Renal pelvis (tissue), 4 donors: ENCODE data around the gene SLC38A10. TPM values are rescaled to one million over a fixed set of nuclear protein-coding genes. Genes with fewer than 3 reads are reported as not detected.
A peak's percentile ranks its signal among the peaks of the same experiment; 100 is the strongest.

Source experiments
- DNase-seq: peaks from one replicate; pipeline ENCODE4 v3.0.0-alpha.2; 2013
- polyA plus RNA-seq, 3 donors: library from polyadenylated mRNA; unstranded; fragments of 120-200 nt; gene quantifications; one replicate each; pipeline ENCODE4 v1.2.1, GENCODE V29; 2013; ENCODE audit not compliant: insufficient read length in 3 of 3

Gene SLC38A10
- polyA plus RNA-seq, 3 donors: 66.8 to 82.5 (median 71.3) TPM

GRCh38 chr17:81333616-81334368 lies 38.7 kb upstream of the SLC38A10 start:
- no peak for DNase-seq

DNA sequence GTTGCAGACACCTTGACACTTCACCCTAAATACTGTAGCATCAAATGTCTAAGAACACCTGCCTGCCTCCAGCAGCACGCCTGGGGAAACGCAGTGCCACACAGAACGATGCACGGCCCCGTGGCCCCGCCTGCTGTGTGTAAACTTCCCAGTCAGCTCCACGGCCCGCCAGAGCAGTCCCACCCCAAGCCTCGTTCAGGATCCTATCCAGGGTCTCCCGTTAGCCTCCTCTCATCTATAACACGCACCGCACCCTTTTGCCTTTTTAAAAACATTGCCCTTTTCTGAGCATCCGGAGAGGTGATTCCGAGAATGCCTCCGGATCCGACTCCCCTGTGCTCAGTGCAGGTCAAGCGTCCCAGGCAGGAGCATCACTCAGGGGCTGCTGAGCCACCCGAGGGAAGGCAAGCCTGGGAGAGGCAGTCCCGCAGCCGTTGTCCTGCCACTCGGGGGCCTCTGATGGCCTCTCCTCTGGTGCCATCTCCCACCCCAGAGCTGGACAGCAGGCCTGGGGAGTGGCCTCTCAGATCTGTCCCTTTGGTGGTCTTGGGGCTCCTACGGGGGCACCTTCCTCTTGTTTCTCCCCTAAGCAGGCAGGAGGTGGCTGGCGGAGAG lies 37.9 kb upstream of the SLC38A10 start:
- DNase-seq: no peak

DNA sequence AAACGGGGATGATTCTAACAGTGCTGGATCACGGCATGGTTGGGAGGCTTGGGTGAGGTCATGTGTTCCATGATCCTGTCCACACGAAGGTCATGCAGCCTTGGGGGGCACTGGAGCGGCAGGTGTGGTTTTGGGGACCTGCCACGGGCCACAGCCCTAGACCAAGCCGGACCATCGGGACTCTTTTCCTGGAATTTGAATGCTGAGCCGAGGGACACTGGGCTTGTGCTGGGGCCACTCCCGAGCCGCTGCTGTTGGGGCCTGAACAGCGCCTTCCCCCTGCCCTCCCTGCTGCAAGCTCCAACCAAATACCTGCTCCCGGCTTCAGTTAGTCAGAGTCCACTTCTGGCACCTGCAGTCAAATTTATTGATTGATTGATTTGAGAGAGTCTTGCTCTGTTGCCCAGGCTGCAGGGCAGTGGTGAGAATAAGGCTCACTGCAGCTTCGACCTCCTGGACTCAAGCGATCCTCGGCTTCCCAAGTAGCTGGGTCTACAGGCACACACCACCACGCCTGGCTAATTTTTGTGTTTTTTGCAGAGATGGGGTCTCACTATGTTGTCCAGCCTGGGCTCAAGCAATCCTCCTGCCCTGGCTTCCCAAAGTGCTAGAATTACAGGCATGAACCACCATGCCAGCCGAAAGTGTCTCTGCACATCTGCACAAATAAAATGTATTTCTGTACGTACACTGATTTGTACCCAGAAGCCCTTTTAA lies 37.2 kb upstream of the SLC38A10 start:
- DNase-seq: no peak

- no peak for DNase-seq
Observed at GRCh38 chr17:81331527-81332043, 36.5 kb upstream of the SLC38A10 start.

- DNase-seq: no peak
Observed at GRCh38 chr17:81330884-81331245, 35.8 kb upstream of the SLC38A10 start.

DNA sequence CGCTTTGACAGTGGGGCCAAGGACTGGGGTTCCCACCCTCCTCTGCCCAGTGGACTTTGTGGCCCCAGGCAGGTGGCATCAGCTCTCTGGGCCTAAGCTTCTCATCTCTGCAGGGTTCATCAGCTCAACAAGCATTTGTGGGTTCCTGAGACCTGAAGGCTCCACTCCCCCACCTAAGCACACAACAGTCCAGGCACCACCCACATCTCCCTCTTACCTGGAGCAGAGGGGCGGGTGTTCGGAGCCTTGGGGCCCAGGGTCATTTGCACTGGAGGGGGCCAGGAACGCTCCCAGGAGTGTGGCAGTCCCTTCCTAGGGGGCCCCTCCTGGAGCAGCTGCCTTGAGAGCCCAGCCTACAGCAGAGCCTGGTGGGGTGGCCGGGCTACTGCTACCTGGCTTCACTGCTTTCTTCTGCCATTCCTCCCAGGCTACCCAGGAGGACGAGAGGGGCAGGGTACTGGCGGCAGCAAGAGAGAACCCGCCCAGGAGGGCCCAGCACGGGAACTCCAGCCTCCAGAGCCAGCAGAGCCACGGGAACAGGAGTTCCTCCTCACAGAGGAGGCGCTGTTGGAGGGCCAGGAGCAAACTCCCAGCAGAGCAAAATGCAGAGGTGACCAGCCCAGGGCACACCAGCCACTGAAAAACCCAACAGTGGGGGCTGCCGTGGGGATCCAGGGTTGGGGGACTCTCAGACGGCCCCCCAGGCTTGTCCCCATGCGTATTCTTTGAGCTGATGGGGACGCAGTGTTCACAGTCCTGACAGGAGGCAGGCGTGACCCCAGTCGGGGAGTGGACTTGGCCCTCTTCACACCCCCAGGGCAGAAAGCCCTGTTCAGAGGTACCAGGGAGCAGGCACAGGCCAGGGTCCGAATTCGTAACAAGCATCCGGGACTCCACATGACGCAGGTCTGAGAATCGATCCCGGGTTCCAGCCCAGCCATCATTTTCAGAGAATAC lies 35.1 kb upstream of the SLC38A10 start:
- no peak for DNase-seq

GRCh38 chr17:81328978-81329926 lies 34.1 kb upstream of the SLC38A10 start:
- DNase-seq: peak; percentile 69

DNA sequence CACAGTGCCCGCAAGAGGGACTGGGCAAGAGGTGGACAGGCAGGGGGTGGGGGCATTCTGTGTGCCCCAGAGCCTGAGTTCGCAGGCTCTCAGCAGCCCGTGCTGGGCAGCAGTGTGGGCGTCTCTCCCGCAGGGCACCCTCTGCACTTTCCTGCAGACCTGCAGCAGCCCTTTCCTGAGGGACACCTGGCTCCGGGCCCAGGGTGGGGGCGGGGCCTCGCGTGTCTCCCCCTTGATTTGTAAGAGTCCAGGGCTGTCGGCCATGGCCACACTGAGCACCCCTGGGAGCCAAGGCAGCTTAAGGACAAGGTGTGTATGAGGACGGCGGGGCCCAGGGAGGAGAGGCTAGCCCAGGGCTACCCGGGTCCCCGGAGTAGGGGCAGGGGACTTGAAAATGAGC lies 33.4 kb upstream of the SLC38A10 start:
- DNase-seq: no peak

DNA sequence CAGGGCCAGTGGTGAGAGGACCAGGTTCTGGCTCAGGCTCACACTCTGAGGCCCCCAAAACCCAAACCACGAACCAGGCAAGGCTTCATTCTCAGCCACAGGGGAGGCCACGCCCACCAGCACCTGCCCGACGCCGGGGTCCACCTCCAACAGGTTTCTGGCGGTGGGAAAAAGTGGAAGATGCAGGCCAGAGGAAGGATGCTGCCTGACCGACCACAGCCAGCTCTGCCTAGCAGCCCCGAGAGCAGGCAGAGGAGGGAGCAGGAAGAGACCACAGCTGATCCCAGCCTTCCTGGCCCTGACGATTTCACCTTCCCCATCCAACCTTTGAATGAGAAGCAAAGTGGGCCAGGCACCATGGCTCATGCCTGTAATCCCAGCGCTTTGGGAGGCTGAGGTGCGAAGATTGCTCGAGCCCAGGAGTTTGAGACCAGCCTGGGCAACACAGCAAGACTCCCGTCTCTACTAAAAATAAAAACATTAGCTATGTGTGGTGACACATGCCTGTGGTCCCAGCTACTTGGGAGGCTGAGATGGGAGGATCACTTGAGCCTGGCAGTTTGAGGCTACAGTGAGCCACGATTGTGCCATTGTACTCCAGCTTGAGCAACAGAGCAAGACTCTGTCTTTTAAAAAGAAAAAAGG lies 30.7 kb upstream of the SLC38A10 start:
- no peak for DNase-seq

- DNase-seq: no peak
Observed at GRCh38 chr17:81324851-81325713, 30.0 kb upstream of the SLC38A10 start.

DNA sequence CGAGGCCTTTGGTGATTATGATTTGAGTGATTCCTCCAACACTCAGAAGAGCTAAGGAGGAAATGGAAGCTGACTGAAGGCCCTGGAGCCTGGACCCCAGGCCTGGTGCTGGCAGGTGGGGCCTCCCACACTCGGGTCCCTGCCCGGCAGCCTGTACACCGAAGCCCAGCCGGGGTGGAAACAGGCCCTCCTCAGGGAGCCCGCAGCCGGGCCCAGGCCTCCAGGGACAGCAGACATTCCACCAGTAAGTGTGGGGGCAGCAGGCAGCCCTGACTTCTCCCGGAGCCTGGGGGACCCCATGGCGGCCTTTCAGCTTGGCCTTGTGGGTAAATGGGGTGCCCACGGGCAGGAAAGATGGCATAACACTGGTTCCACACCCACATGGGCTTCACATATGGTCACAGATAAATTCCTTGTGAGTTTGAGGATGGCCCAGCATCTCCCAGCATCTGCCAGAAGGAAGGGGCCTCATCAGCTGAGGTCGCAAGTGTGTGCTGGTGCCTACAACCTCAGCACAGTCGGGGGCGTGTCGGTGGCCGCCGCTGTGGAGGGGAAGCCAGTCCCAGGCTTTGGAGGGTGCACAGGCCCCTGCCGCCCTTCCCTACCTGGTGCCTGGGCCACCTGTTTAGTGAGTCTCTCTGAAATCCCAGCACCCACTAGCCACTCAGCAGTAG lies 29.2 kb upstream of the SLC38A10 start:
- DNase-seq: no peak

GRCh38 chr17:81323411-81323868 lies 28.3 kb upstream of the SLC38A10 start:
- no peak for DNase-seq

DNA sequence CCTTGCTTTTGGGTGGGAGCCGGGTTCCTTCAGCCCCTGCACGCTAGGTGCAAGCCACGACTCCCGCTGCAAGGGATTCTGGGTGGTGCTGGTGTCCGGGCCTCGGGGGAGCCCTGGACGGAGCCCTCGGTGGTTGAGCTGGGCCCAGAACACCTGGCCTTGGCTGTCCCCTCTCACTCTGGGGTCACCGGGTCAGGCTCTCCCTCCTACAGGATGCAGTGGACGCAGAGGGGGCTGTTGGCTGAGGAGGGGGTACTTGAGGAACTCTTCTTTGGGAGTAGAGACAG lies 27.9 kb upstream of the SLC38A10 start:
- no peak for DNase-seq

GRCh38 chr17:81322271-81323082 lies 27.4 kb upstream of the SLC38A10 start:
- DNase-seq: no peak

DNA sequence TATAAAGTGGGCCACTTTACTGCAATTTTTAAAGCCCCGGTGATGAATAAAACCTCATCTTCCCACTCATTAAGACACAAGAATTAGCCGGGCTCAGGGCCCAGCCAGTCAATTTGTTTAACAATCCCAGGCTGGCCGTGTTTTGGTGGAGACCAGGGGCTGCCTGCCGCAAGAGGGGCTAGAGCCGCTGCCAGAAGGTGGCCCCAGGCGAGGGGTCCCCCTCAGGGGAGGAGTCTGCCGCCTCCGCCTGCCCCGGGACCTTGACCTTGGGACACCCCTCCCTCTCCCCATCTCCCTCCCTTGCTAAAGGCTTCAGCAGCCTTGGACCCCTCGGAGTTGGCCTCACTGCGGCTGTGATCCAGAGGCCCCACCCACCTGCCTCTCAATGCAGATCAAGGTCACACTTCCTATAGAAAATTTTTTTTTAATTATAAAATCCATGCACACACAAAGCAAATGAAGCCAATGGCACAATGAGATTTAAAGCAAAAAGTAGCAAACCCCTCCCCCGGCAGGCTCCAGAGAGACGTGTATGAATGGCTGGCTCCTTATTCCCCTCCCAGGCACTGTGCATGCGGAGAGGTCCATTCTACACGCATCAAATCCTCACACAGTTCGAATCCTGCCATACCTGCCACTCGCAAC lies 23.0 kb upstream of the SLC38A10 start:
- DNase-seq: no peak

- DNase-seq: no peak
Observed at GRCh38 chr17:81317530-81317821, 22.4 kb upstream of the SLC38A10 start.

GRCh38 chr17:81315885-81316391 lies 20.8 kb upstream of the SLC38A10 start:
- no peak for DNase-seq
